OCI-LY1 (cell line): ENCODE measurements around the gene CYGB.

Experiments used
- H2AFZ ChIP-seq: fragments of 200-600 bp; sonication (generic), shearing (Covaris generic); 2 replicates; pipeline ENCODE4 v1.6.0; 2014; ENCODE audit warnings: antibody characterized with exemption, mild to moderate bottlenecking, low read length
- H3F3A ChIP-seq: fragments of 200-600 bp; sonication (generic), shearing (Covaris generic); 2 replicates; pipeline ENCODE4 v1.6.0; 2014; ENCODE audit warnings: mild to moderate bottlenecking, antibody characterized with exemption, low read length, moderate library complexity; ENCODE audit not compliant: insufficient read depth
- H3K27ac ChIP-seq: fragments of 200-600 bp; sonication (generic); 2 replicates; pipeline ENCODE4 v1.5.1; 2014; ENCODE audit warnings: low read length, mixed run types, mild to moderate bottlenecking, low read depth; ENCODE audit not compliant: poor library complexity, severe bottlenecking
- H3K27me3 ChIP-seq: fragments of 200-600 bp; sonication (generic); 2 replicates; pipeline ENCODE4 v1.6.0; 2014; ENCODE audit warnings: antibody characterized with exemption, mild to moderate bottlenecking, low read length, moderate library complexity; ENCODE audit not compliant: insufficient read depth
- H3K36me3 ChIP-seq: fragments of 200-600 bp; sonication (generic); 2 replicates; pipeline ENCODE4 v1.6.1; 2014; ENCODE audit warnings: mild to moderate bottlenecking, antibody characterized with exemption, low read length, moderate library complexity, mixed read lengths; ENCODE audit not compliant: insufficient read depth
- H3K4me1 ChIP-seq: fragments of 200-600 bp; sonication (generic); 2 replicates; pipeline ENCODE4 v1.5.1; 2014; ENCODE audit warnings: mild to moderate bottlenecking, low read length, moderate library complexity; ENCODE audit not compliant: insufficient read depth, severe bottlenecking
- H3K4me2 ChIP-seq: fragments of 200-600 bp; sonication (generic), shearing (Covaris generic); 2 replicates; pipeline ENCODE4 v1.6.1; 2014; ENCODE audit warnings: low read length
- H3K4me3 ChIP-seq: fragments of 200-600 bp; sonication (generic); 2 replicates; pipeline ENCODE4 v1.5.1; 2014; ENCODE audit warnings: low read length, low read depth, mild to moderate bottlenecking, mixed read lengths; ENCODE audit not compliant: poor library complexity, severe bottlenecking
- H3K79me2 ChIP-seq: fragments of 200-600 bp; shearing (Covaris generic); 2 replicates; pipeline ENCODE4 v1.6.1; 2016; ENCODE audit warnings: mixed run types, low read length, mixed read lengths; ENCODE audit not compliant: insufficient read depth
- H3K9ac ChIP-seq: fragments of 200-600 bp; sonication (generic), shearing (Covaris generic); 2 replicates; pipeline ENCODE4 v1.6.1; 2014; ENCODE audit warnings: mild to moderate bottlenecking, low read length, mixed read lengths
- H3K9me2 ChIP-seq: fragments of 200-600 bp; sonication (generic), shearing (Covaris generic); 2 replicates; pipeline ENCODE4 v1.6.1; 2014; ENCODE audit warnings: low read depth, mild to moderate bottlenecking, low read length, mixed read lengths
- H3K9me3 ChIP-seq: fragments of 200-600 bp; shearing (Covaris generic); 2 replicates; pipeline ENCODE4 v1.6.1; 2014; ENCODE audit warnings: low read length, mixed read lengths
- H4K20me1 ChIP-seq: fragments of 200-600 bp; sonication (generic), shearing (Covaris generic); 2 replicates; pipeline ENCODE4 v1.6.0; 2016; ENCODE audit warnings: mild to moderate bottlenecking, low read length; ENCODE audit not compliant: insufficient read depth
- EZH2 ChIP-seq: fragments of 200-600 bp; sonication (generic), shearing (Covaris generic); IDR thresholded peaks from 2 replicates; pipeline ENCODE4 v1.8.0; 2017; ENCODE audit warnings: borderline replicate concordance, mixed run types, mild to moderate bottlenecking, antibody characterized with exemption, low read length, moderate library complexity, mixed read lengths
- TF ChIP-seq, protein P1 (sequence below): fragments of 200-600 bp; sonication (generic), shearing (Covaris generic); IDR thresholded peaks from 2 replicates; pipeline ENCODE4 v1.5.1; 2017; ENCODE audit warnings: mild to moderate bottlenecking, antibody characterized with exemption, low read length, moderate library complexity, mixed read lengths

CYGB gene

GRCh38 chr17:76570877-76571471 is 33.5 kb upstream of the CYGB start:
- no peaks in the 10 kb centered on the region for H3K9me3 ChIP-seq
- no peak overlapping the region for H3K27ac ChIP-seq
- no peaks in the 10 kb centered on the region for H4K20me1 ChIP-seq
- H3K4me1 ChIP-seq, result peaks cover 12% of the 10 kb centered on the region
- H3K4me2 ChIP-seq, result no peak overlapping the region
- no peak for TF ChIP-seq EZH2
- TF ChIP-seq, protein P1, sequence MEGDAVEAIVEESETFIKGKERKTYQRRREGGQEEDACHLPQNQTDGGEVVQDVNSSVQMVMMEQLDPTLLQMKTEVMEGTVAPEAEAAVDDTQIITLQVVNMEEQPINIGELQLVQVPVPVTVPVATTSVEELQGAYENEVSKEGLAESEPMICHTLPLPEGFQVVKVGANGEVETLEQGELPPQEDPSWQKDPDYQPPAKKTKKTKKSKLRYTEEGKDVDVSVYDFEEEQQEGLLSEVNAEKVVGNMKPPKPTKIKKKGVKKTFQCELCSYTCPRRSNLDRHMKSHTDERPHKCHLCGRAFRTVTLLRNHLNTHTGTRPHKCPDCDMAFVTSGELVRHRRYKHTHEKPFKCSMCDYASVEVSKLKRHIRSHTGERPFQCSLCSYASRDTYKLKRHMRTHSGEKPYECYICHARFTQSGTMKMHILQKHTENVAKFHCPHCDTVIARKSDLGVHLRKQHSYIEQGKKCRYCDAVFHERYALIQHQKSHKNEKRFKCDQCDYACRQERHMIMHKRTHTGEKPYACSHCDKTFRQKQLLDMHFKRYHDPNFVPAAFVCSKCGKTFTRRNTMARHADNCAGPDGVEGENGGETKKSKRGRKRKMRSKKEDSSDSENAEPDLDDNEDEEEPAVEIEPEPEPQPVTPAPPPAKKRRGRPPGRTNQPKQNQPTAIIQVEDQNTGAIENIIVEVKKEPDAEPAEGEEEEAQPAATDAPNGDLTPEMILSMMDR, result no peak
- no peak overlapping the region for H3K4me3 ChIP-seq
- H3F3A ChIP-seq, result no peaks in the 10 kb centered on the region
- no peaks in the 10 kb centered on the region; the same call in 1 of the 2 replicates for H3K27me3 ChIP-seq
- H3K9me2 ChIP-seq, result no peaks in the 10 kb centered on the region
- H3K36me3 ChIP-seq, result peaks cover 10% of the 10 kb centered on the region
- H2AFZ ChIP-seq, result no peak overlapping the region
- no peak overlapping the region for H3K9ac ChIP-seq
- H3K79me2 ChIP-seq, result no peaks in the 10 kb centered on the region

DNA sequence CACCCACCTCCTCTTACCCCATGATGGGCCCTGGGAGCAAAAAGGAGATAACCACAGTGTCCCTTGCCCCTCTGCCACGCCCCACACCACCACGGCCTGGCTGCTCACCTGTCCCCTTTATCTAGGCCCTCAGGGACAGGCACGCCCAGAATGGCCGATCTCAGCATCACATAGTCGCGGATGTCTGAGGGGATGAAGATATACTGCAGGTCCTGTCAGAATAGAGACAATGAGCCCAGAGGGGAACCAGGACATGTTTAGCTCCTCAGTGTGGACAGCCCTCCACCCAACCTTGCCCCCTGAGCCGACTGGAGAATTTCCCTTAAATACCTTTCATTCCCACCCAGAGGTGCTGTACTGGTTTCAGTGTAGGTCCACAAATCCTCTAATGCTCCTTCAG is 32.9 kb upstream of the CYGB start:
- Histone ChIP-seq H3K9ac (no peak overlapping the region), H3K4me3 (no peak overlapping the region), H3K9me3 (no peaks in the 10 kb centered on the region), H3F3A (no peaks in the 10 kb centered on the region), H4K20me1 (no peaks in the 10 kb centered on the region), H3K27me3 (no peaks in the 10 kb centered on the region; the same call in 1 of the 2 replicates), H3K79me2 (no peaks in the 10 kb centered on the region), H3K9me2 (no peaks in the 10 kb centered on the region), H3K4me1 (peaks cover 12% of the 10 kb centered on the region), H3K4me2 (no peak overlapping the region), H3K27ac (no peak overlapping the region), H2AFZ (no peak overlapping the region), H3K36me3 (peaks cover 15% of the 10 kb centered on the region)
- TF ChIP-seq EZH2, result no peak
- TF ChIP-seq, protein P1, result no peak

DNA sequence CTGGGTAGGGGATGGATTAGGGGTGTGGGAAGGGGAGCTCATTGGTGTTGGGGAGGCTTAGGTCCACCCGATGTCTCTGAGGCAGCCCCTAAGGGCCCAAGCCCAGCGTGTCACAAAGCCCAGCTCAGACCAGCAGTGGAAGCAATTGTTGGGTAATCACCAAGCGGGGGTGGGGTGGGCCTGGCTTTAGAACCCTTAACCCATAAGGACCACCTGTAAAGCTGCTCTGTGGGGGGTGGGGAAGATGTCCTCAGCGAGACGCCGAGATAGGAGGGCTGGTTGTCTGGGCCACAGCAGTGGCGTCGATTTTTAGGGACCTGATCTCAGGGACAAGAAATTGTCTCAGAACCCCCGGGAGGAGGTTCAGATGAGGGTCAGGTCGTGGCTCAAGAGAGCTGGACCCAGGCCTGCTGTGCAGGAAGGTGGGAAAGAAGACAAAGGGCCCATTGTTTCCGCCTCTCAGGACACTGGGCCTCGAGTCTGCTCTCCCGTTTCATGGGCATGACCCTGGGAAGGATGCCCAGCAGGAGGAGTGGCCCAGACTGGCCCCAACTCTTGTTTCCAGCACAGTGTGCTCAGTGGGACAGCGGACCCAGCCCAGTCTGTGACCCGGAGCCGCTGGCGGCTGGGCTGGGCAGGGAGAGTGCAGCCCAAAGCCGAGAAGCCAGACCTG is 32.2 kb upstream of the CYGB start:
- peaks cover 22% of the 10 kb centered on the region for H3K36me3 ChIP-seq
- no peak for TF ChIP-seq EZH2
- TF ChIP-seq, protein P1, result no peak
- H3K9ac ChIP-seq, result no peak overlapping the region
- peaks cover 12% of the 10 kb centered on the region for H3K4me1 ChIP-seq
- H3K9me3 ChIP-seq, result no peaks in the 10 kb centered on the region
- no peaks in the 10 kb centered on the region; the same call in 1 of the 2 replicates for H3K27me3 ChIP-seq
- no peaks in the 10 kb centered on the region for H3F3A ChIP-seq
- no peaks in the 10 kb centered on the region for H4K20me1 ChIP-seq
- H3K27ac ChIP-seq, result no peak overlapping the region
- H3K9me2 ChIP-seq, result no peaks in the 10 kb centered on the region
- H2AFZ ChIP-seq, result no peak overlapping the region
- no peaks in the 10 kb centered on the region for H3K79me2 ChIP-seq
- no peak overlapping the region for H3K4me3 ChIP-seq
- no peak overlapping the region for H3K4me2 ChIP-seq
